Osteoblast (primary cell): Measurements from ENCODE around the gene PARVA. TPM values are rescaled to one million over a fixed set of nuclear protein-coding genes. Genes with fewer than 3 reads are reported as not detected.

Source experiments
- DNase-seq: peaks from one replicate; pipeline ENCODE4 v3.0.0; 2011; ENCODE audit warnings: low spot score, mixed read lengths; ENCODE audit not compliant: insufficient read length; ENCODE audit errors: missing footprints
- H2AFZ ChIP-seq: 2 replicates; pipeline ENCODE4 v1.6.0; 2011; ENCODE audit warnings: mild to moderate bottlenecking, low read length
- H3K27ac ChIP-seq: 2 replicates; pipeline ENCODE4 v1.5.1; 2011; ENCODE audit warnings: mild to moderate bottlenecking, low read depth, low read length, moderate library complexity
- H3K27me3 ChIP-seq: 2 replicates; pipeline ENCODE4 v1.6.0; 2012; ENCODE audit warnings: mild to moderate bottlenecking, control low read depth, inconsistent platforms, low read length, moderate library complexity; ENCODE audit not compliant: insufficient read depth
- H3K36me3 ChIP-seq: 2 replicates; pipeline ENCODE4 v1.5.1; 2011; ENCODE audit warnings: mild to moderate bottlenecking, low read length, control low read depth, moderate library complexity; ENCODE audit not compliant: insufficient read depth
- H3K4me1 ChIP-seq: 2 replicates; pipeline ENCODE4 v1.5.1; 2011; ENCODE audit warnings: mild to moderate bottlenecking, low read length, control low read depth, moderate library complexity; ENCODE audit not compliant: insufficient read depth
- H3K4me2 ChIP-seq: 2 replicates; pipeline ENCODE4 v1.6.0; 2011; ENCODE audit warnings: mild to moderate bottlenecking, low read length; ENCODE audit not compliant: insufficient read depth
- H3K4me3 ChIP-seq: fragments of 200-600 bp; sonication (generic); 3 replicates; pipeline ENCODE4 v1.5.1; 2012; ENCODE audit warnings: mild to moderate bottlenecking, low read length, inconsistent platforms; ENCODE audit not compliant: insufficient read depth
- H3K79me2 ChIP-seq: 2 replicates; pipeline ENCODE4 v1.6.0; 2012; ENCODE audit warnings: mild to moderate bottlenecking, low read length, control low read depth, inconsistent platforms; ENCODE audit not compliant: insufficient read depth
- H3K9me3 ChIP-seq: 2 replicates; pipeline ENCODE4 v1.5.1; 2011; ENCODE audit warnings: low read depth, low read length, control low read depth
- H4K20me1 ChIP-seq: 2 replicates; pipeline ENCODE4 v1.6.0; 2012; ENCODE audit warnings: mild to moderate bottlenecking, low read length, control low read depth; ENCODE audit not compliant: insufficient read depth
- CTCF ChIP-seq: IDR thresholded peaks from 2 replicates; pipeline ENCODE4 v1.5.1; 2011; ENCODE audit warnings: mild to moderate bottlenecking, low read depth, low read length, moderate library complexity; ENCODE audit errors: extremely low read depth
- total RNA-seq: library from RNA; depleted of rRNA; stranded (reverse); fragments of >200 nt; gene quantifications from 2 replicates; pipeline ENCODE4 v1.2.3, GENCODE V29; 2012

PARVA gene
- total RNA-seq, 1 donor: 74.9 TPM

DNA sequence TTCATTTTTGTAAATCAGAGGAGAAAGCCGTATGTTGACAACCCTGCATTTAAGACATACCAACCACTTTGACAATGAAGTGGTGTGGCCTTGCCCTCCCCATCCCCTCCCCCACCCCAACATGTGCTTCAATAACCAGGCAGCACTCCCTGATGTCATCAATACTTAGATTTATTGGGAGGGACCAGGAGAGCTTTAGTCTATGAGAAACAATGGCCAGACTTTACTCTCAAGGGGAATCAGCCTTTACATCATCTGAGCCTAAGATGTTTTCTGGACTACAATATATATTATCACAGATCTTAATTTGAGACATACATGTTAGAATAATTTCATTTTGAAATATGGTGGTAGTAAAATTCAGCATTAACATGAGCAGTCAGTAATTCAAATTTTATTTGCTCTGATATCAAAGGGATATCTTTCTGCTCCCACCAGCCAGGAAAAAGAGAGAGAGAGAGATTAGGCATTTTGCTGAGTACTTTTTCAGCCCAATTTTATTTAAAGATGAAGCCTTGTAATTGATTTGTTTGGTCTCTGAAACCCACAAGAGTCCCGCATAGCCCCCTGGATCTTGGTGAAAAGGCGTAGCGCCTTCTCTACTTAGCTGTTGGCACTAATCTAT lies 38.1 kb downstream of the PARVA start:
- no peak for DNase-seq
- H3K4me1 ChIP-seq: peaks cover 59% of the 10 kb centered on the region

GRCh38 chr11:12416552-12416951 lies 39.2 kb downstream of the PARVA start:
- Histone ChIP-seq H3K36me3 (no peaks in the 10 kb centered on the region), H3K27me3 (no peaks in the 10 kb centered on the region), H3K27ac (no peak overlapping the region), H3K79me2 (peaks cover 88% of the 10 kb centered on the region), H3K4me3 (no peak overlapping the region), H3K4me2 (no peak overlapping the region), H4K20me1 (peaks cover 7% of the 10 kb centered on the region), H2AFZ (no peak overlapping the region), H3K9me3 (no peaks in the 10 kb centered on the region), H3K4me1 (peaks cover 48% of the 10 kb centered on the region)
- TF ChIP-seq CTCF: no peak
- DNase-seq: no peak

More for the DNA sequence above, 38.1 kb downstream of the PARVA start:
- no peak for TF ChIP-seq CTCF
- Histone ChIP-seq H3K9me3 (no peaks in the 10 kb centered on the region), H3K79me2 (peaks cover 88% of the 10 kb centered on the region), H3K4me2 (no peak overlapping the region), H3K27ac (no peak overlapping the region), H3K4me3 (no peak overlapping the region), H4K20me1 (peaks cover 2% of the 10 kb centered on the region), H3K36me3 (no peaks in the 10 kb centered on the region), H2AFZ (no peak overlapping the region), H3K27me3 (no peaks in the 10 kb centered on the region)

- Histone ChIP-seq H3K9me3 (no peaks in the 10 kb centered on the region), H3K27ac (peak overlapping the region; percentile 61), H3K79me2 (peaks cover 94% of the 10 kb centered on the region), H3K4me1 (peaks cover 34% of the 10 kb centered on the region), H3K27me3 (no peaks in the 10 kb centered on the region), H2AFZ (peak overlapping the region; percentile 25), H3K4me2 (peak overlapping the region; percentile 27), H4K20me1 (peaks cover 14% of the 10 kb centered on the region), H3K4me3 (peak overlapping the region; percentile 5), H3K36me3 (no peaks in the 10 kb centered on the region)
- peak; percentile 80 for DNase-seq
- TF ChIP-seq CTCF: no peak
Measured at GRCh38 chr11:12417691-12418611, 40.6 kb downstream of the PARVA start.

GRCh38 chr11:12420040-12420439 lies 42.7 kb downstream of the PARVA start:
- Histone ChIP-seq H2AFZ (no peak overlapping the region), H3K36me3 (no peaks in the 10 kb centered on the region), H3K4me2 (no peak overlapping the region), H3K4me1 (peaks cover 13% of the 10 kb centered on the region), H3K9me3 (no peaks in the 10 kb centered on the region), H3K27me3 (no peaks in the 10 kb centered on the region), H4K20me1 (peaks cover 23% of the 10 kb centered on the region), H3K27ac (no peak overlapping the region), H3K79me2 (peaks cover 92% of the 10 kb centered on the region), H3K4me3 (no peak overlapping the region)
- TF ChIP-seq CTCF: no peak
- no peak for DNase-seq
